ENCODE data around the gene PIWIL4. TPM values are rescaled to one million over a fixed set of nuclear protein-coding genes. Genes with fewer than 3 reads are reported as not detected.

Gene PIWIL4
- total and polyA plus RNA-seq, 9 of the 15 experiments (the other 6 are each of a cell fraction or from before 2014, with no cell fraction given): 6.3 to 17.0 (median 10.8) TPM

DNA sequence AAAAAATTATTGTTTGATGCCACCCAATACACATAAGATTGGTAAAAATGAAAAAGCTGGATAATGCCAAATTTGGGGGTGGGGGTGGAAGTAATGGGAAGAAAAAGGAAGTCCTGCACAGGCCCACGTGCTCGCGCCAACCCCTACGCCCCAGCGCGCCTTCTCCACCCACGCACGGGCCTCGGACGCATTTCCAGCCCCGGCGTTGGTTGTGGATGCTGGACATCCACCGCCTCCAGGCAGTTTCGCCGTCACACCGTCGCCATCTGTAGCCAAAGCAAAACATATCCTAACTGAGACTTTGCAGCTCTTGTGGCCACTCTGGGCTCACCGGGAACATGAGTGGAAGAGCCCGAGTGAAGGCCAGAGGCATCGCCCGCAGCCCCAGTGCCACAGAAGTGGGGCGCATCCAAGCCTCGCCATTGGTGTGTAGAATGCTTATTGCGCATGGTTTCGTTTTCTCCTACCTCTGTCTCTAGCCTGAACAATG lies at the start of gene PIWIL4 (continued):
- TF ChIP-seq, protein P1, sequence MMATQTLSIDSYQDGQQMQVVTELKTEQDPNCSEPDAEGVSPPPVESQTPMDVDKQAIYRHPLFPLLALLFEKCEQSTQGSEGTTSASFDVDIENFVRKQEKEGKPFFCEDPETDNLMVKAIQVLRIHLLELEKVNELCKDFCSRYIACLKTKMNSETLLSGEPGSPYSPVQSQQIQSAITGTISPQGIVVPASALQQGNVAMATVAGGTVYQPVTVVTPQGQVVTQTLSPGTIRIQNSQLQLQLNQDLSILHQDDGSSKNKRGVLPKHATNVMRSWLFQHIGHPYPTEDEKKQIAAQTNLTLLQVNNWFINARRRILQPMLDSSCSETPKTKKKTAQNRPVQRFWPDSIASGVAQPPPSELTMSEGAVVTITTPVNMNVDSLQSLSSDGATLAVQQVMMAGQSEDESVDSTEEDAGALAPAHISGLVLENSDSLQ (IDR thresholded peaks at IDR 0.05): no peak
- TF ChIP-seq, protein P2, sequence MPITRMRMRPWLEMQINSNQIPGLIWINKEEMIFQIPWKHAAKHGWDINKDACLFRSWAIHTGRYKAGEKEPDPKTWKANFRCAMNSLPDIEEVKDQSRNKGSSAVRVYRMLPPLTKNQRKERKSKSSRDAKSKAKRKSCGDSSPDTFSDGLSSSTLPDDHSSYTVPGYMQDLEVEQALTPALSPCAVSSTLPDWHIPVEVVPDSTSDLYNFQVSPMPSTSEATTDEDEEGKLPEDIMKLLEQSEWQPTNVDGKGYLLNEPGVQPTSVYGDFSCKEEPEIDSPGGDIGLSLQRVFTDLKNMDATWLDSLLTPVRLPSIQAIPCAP (CRISPR knock-in tag; IDR thresholded peaks at IDR 0.05; ENCODE audit: borderline replicate concordance): no peak
- TF ChIP-seq, protein P3, sequence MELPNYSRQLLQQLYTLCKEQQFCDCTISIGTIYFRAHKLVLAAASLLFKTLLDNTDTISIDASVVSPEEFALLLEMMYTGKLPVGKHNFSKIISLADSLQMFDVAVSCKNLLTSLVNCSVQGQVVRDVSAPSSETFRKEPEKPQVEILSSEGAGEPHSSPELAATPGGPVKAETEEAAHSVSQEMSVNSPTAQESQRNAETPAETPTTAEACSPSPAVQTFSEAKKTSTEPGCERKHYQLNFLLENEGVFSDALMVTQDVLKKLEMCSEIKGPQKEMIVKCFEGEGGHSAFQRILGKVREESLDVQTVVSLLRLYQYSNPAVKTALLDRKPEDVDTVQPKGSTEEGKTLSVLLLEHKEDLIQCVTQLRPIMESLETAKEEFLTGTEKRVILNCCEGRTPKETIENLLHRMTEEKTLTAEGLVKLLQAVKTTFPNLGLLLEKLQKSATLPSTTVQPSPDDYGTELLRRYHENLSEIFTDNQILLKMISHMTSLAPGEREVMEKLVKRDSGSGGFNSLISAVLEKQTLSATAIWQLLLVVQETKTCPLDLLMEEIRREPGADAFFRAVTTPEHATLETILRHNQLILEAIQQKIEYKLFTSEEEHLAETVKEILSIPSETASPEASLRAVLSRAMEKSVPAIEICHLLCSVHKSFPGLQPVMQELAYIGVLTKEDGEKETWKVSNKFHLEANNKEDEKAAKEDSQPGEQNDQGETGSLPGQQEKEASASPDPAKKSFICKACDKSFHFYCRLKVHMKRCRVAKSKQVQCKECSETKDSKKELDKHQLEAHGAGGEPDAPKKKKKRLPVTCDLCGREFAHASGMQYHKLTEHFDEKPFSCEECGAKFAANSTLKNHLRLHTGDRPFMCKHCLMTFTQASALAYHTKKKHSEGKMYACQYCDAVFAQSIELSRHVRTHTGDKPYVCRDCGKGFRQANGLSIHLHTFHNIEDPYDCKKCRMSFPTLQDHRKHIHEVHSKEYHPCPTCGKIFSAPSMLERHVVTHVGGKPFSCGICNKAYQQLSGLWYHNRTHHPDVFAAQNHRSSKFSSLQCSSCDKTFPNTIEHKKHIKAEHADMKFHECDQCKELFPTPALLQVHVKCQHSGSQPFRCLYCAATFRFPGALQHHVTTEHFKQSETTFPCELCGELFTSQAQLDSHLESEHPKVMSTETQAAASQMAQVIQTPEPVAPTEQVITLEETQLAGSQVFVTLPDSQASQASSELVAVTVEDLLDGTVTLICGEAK (IDR thresholded peaks at IDR 0.05): no peak
- TF ChIP-seq, protein P3 (CRISPR knock-in tag; IDR thresholded peaks at IDR 0.05): no peak
- TF ChIP-seq BRD4 (IDR thresholded peaks at IDR 0.05) (0 out of 2 replicates have a peak, but pooled peaks have one; percentile 61), SP1 (CRISPR knock-in tag; IDR thresholded peaks at IDR 0.05) (no peak), ZNF830 (CRISPR knock-in tag; IDR thresholded peaks at IDR 0.05) (no peak), MAFF (IDR thresholded peaks at IDR 0.05; ENCODE audit: low read length) (no peak), MCM5 (IDR thresholded peaks at IDR 0.05; ENCODE audit: low read depth) (no peak), NELFE (IDR thresholded peaks at IDR 0.05; ENCODE audit: insufficient read depth, insufficient read length) (no peak), ETV1 (tag; conservative IDR thresholded peaks at IDR 0.05; ENCODE audit: low read depth) (no peak)
- TF ChIP-seq, protein P4, sequence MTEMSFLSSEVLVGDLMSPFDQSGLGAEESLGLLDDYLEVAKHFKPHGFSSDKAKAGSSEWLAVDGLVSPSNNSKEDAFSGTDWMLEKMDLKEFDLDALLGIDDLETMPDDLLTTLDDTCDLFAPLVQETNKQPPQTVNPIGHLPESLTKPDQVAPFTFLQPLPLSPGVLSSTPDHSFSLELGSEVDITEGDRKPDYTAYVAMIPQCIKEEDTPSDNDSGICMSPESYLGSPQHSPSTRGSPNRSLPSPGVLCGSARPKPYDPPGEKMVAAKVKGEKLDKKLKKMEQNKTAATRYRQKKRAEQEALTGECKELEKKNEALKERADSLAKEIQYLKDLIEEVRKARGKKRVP (CRISPR knock-in tag; IDR thresholded peaks at IDR 0.05): no peak
- TF ChIP-seq, protein P5, sequence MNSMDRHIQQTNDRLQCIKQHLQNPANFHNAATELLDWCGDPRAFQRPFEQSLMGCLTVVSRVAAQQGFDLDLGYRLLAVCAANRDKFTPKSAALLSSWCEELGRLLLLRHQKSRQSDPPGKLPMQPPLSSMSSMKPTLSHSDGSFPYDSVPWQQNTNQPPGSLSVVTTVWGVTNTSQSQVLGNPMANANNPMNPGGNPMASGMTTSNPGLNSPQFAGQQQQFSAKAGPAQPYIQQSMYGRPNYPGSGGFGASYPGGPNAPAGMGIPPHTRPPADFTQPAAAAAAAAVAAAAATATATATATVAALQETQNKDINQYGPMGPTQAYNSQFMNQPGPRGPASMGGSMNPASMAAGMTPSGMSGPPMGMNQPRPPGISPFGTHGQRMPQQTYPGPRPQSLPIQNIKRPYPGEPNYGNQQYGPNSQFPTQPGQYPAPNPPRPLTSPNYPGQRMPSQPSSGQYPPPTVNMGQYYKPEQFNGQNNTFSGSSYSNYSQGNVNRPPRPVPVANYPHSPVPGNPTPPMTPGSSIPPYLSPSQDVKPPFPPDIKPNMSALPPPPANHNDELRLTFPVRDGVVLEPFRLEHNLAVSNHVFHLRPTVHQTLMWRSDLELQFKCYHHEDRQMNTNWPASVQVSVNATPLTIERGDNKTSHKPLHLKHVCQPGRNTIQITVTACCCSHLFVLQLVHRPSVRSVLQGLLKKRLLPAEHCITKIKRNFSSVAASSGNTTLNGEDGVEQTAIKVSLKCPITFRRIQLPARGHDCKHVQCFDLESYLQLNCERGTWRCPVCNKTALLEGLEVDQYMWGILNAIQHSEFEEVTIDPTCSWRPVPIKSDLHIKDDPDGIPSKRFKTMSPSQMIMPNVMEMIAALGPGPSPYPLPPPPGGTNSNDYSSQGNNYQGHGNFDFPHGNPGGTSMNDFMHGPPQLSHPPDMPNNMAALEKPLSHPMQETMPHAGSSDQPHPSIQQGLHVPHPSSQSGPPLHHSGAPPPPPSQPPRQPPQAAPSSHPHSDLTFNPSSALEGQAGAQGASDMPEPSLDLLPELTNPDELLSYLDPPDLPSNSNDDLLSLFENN (IDR thresholded peaks at IDR 0.05; ENCODE audit: low read depth in 2 of 2, low read length in 2 of 2): no peak
